Lung (tissue), 12 donors: ENCODE measurements around the gene HES6. TPM values are rescaled to one million over a fixed set of nuclear protein-coding genes. Genes with fewer than 3 reads are reported as not detected.
A peak's percentile ranks its signal among the peaks of the same experiment; 100 is the strongest.

Experiments used
- ATAC-seq: fragments of 200-7000 bp; cut with Tn5 transposase; one replicate; pipeline ENCODE4 v1.9.1; 2020; ENCODE audit warnings: moderate number of reproducible peaks; ENCODE audit not compliant: insufficient read depth, low FRiP score
- DNase-seq, 3 donors: peaks; one replicate each; pipeline ENCODE4 v3.0.0-alpha.2; 2013 to 2017
- H3K27ac ChIP-seq, 2 donors: one replicate each; pipeline ENCODE4 v1.5.1; 2013; ENCODE audit warnings: mild to moderate bottlenecking in 2 of 2, moderate library complexity in 2 of 2, control low read depth in 1 of 2, inconsistent platforms in 1 of 2, low read depth in 1 of 2, low read length in 1 of 2
- H3K27me3 ChIP-seq, 3 donors: one replicate each; pipeline ENCODE4 v1.5.1; 2013; ENCODE audit warnings: low read length in 2 of 3; ENCODE audit not compliant: control insufficient read depth in 3 of 3, insufficient read depth in 3 of 3
- H3K36me3 ChIP-seq, 4 donors: one replicate each; pipeline ENCODE4 v1.5.1; 2013; ENCODE audit warnings: low read length in 4 of 4, mild to moderate bottlenecking in 1 of 4, moderate library complexity in 1 of 4; ENCODE audit not compliant: control insufficient read depth in 4 of 4, insufficient read depth in 4 of 4
- H3K4me1 ChIP-seq, 5 donors: one replicate each; pipeline ENCODE4 v1.5.1; 2013; ENCODE audit warnings: low read length in 5 of 5, mild to moderate bottlenecking in 2 of 5, moderate library complexity in 1 of 5; ENCODE audit not compliant: control insufficient read depth in 5 of 5, insufficient read depth in 5 of 5
- H3K4me3 ChIP-seq: one replicate; pipeline ENCODE4 v1.5.1; 2013; ENCODE audit warnings: mild to moderate bottlenecking, control low read depth, moderate library complexity
- H3K9ac ChIP-seq, 2 donors: one replicate each; pipeline ENCODE4 v1.5.1; 2013; ENCODE audit warnings: low read length in 2 of 2, control low read depth in 1 of 2; ENCODE audit not compliant: insufficient read depth in 1 of 2
- H3K9me3 ChIP-seq, 4 donors: one replicate each; pipeline ENCODE4 v1.5.1; 2013; ENCODE audit warnings: low read length in 3 of 4, mild to moderate bottlenecking in 1 of 4, moderate library complexity in 1 of 4; ENCODE audit not compliant: control insufficient read depth in 4 of 4, insufficient read depth in 3 of 4
- WGBS, 2 donors: extraction: QIAGEN DNeasy Blood & Tissue Kit; methylation state at CpG; one replicate each; pipeline ENCODE4 v1.1.7; 2013; 5-methylcytosine and 5-hydroxymethylcytosine counted together
- polyA plus RNA-seq, 2 donors: library from polyadenylated mRNA; stranded (reverse); fragments of 200-250 nt; gene quantifications; one replicate each; pipeline ENCODE4 v1.2.1, GENCODE V29; 2013
- total RNA-seq, 2 donors: library from RNA; depleted of rRNA in 1 of 2; stranded (reverse); fragments of >200 nt in 1 of 2; gene quantifications; one replicate each; pipeline ENCODE4 v1.2.1, GENCODE V29; 2014 to 2021
- TF ChIP-seq, protein P1 (sequence below): IDR thresholded peaks from 2 replicates; pipeline ENCODE4 v1.5.1; 2012; ENCODE audit warnings: mild to moderate bottlenecking; ENCODE audit errors: control extremely low read depth, extremely low read depth
- donor health status: control.
- donor health status: control.
- donor health status: Bipolar disorder and iron deficiency.
- donor health status: healthy.
- donor health status: DM: yes; HTN: yes; CAD: no.

The HES6 gene
- total and polyA plus RNA-seq, 4 donors = 4.4 to 12.5 (median 10.7) TPM

GRCh38 chr2:238220274-238220891 is 19.5 kb downstream of the HES6 start:
- Histone ChIP-seq H3K27ac (no peak overlapping the region), H3K27me3 (no peaks in the 10 kb centered on the region), H3K9ac (no peak overlapping the region), H3K4me3 (no peak overlapping the region), H3K4me1 (no peaks in the 10 kb centered on the region), H3K36me3 (no peaks in the 10 kb centered on the region), H3K9me3 (no peaks in the 10 kb centered on the region)
- TF ChIP-seq, protein P1, sequence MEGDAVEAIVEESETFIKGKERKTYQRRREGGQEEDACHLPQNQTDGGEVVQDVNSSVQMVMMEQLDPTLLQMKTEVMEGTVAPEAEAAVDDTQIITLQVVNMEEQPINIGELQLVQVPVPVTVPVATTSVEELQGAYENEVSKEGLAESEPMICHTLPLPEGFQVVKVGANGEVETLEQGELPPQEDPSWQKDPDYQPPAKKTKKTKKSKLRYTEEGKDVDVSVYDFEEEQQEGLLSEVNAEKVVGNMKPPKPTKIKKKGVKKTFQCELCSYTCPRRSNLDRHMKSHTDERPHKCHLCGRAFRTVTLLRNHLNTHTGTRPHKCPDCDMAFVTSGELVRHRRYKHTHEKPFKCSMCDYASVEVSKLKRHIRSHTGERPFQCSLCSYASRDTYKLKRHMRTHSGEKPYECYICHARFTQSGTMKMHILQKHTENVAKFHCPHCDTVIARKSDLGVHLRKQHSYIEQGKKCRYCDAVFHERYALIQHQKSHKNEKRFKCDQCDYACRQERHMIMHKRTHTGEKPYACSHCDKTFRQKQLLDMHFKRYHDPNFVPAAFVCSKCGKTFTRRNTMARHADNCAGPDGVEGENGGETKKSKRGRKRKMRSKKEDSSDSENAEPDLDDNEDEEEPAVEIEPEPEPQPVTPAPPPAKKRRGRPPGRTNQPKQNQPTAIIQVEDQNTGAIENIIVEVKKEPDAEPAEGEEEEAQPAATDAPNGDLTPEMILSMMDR = no peak
- ATAC-seq (no peak), DNase-seq (no peak)
- WGBS, 2 donors = 80 to 85% methylated on average over 10 of the region's 10 CpGs

DNA sequence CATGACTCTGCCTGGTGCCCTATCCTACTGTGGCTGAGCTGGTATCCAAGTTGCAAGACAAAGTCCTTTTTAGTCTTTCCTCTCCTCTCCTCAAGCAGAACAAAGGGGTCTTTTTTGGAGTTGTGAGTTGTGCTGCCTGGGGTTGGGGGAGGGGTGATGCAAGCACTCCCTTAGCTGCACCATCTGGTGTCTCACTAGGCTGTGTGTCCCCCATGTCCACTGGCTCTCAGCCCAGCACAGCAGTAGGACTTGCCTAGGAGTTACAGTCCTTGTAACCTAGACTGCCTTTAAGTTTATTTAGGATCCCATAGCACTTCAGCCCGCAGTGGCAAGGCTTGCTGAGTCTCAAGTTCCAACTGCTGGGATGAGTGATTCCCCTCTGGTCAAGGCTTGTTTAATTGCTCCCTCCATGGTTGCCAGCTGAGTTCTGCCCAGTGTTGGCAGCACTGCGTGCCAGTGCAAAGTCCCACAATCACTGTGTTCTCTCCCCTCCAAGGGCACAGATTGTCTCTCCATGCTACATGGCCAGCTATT is 23.1 kb downstream of the HES6 start:
- H3K9ac ChIP-seq = no peak overlapping the region
- no peaks in the 10 kb centered on the region for H3K9me3 ChIP-seq
- no peak overlapping the region for H3K27ac ChIP-seq
- H3K4me3 ChIP-seq = no peak overlapping the region
- no peaks in the 10 kb centered on the region for H3K4me1 ChIP-seq
- TF ChIP-seq, protein P1 = no peak
- peak in 2 of 3 donors; percentile 18 to 32 for DNase-seq
- H3K27me3 ChIP-seq = no peaks in the 10 kb centered on the region
- WGBS, 2 donors = 87 to 98% methylated on average over 2 of the region's 2 CpGs
- no peaks in the 10 kb centered on the region for H3K36me3 ChIP-seq
- ATAC-seq = no peak

- H3K4me1 ChIP-seq = peaks cover 0 to 11% (median 3%) of the 10 kb centered on the region in 5 donors
- no peak overlapping the region for H3K9ac ChIP-seq
- DNase-seq (no peak), ATAC-seq (no peak)
- no peaks in the 10 kb centered on the region for H3K36me3 ChIP-seq
- WGBS, 2 donors = 66 to 73% methylated on average over 7 of the region's 7 CpGs
- TF ChIP-seq, protein P1 = no peak
- H3K9me3 ChIP-seq = no peaks in the 10 kb centered on the region
- H3K27me3 ChIP-seq = peaks cover 0 to 9% (median 5%) of the 10 kb centered on the region in 3 donors
- H3K4me3 ChIP-seq = no peak overlapping the region
- peak overlapping the region in 1 of 2 donors; percentile 71 for H3K27ac ChIP-seq
Observed at GRCh38 chr2:238207006-238207405, 32.8 kb downstream of the HES6 start.
